GDM1 (cell line): Measurements from ENCODE around the gene RNF225.
"Not testable (repeated sequence)": the region's sequence is repeated elsewhere in the genome, so short reads cannot be mapped to it uniquely, and the experiment has no call there.

Source experiments
- DNase-seq: peaks from one replicate; lab custom pipeline; 2025; lab: John Stamatoyannopoulos, UW

The RNF225 gene

DNA sequence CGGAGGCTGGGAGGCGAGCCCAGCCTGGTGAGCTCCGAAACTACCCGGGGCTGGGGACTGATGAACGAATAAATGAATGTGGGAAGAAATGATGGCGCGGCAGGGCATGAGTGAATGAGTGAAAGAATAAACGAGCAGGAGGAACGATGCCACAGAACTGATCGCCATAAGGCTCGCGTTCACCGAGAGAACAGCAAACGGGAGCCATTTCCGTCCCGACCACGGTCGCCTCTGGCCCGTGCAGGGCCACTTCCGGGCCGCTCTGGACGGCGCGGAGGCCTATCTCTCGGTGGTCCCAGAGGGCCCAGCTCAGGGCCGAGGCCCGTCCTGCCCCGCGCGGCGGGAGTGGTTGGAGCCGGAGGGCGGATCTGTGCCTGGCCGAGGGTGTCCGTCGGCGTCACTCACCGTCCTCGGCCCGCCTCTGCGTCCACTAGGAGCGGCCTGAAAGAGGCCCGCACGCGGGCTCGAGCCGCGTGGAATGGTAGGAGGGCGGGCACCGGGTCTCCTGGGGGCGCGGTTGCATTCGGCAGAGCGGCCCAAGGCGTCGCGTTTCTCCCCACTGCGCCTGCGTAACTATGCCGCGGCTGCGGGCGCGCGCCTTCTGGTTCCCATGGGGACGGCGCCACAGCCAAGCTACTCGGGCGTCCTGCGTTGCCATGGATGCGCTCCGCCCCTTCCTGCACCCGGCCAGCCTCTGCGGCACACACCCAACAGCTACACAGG, 33.0 kb upstream of the RNF225 start, which contains the start of gene ZNF497:
TSS of gene ZNF497 (minus strand) at position 480 of the 723 bp plus-strand sequence. CDS start 5,116 bp downstream, outside the sequence.
- DNase-seq: peak; percentile 95

DNA sequence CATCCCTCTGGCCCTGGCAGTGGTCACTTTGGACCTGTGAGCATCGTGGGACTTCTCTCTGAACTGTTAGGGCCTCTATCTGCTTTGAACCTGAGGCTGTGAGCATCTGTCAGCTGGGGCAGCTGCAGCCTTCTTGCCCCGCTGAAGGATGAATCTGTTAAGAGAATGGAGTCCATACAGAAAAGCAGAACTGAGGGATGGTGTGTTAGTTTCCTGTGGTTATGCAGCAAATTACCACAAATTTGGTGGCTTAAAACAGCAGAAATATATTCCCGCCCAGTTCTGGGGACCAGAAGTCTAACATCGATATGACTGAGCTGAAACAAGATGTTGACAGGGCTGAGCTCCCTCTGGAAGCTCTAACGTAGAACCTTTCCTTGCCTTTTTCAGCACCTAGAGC, 31.3 kb upstream of the RNF225 start:
- peak; percentile 74 for DNase-seq

DNA sequence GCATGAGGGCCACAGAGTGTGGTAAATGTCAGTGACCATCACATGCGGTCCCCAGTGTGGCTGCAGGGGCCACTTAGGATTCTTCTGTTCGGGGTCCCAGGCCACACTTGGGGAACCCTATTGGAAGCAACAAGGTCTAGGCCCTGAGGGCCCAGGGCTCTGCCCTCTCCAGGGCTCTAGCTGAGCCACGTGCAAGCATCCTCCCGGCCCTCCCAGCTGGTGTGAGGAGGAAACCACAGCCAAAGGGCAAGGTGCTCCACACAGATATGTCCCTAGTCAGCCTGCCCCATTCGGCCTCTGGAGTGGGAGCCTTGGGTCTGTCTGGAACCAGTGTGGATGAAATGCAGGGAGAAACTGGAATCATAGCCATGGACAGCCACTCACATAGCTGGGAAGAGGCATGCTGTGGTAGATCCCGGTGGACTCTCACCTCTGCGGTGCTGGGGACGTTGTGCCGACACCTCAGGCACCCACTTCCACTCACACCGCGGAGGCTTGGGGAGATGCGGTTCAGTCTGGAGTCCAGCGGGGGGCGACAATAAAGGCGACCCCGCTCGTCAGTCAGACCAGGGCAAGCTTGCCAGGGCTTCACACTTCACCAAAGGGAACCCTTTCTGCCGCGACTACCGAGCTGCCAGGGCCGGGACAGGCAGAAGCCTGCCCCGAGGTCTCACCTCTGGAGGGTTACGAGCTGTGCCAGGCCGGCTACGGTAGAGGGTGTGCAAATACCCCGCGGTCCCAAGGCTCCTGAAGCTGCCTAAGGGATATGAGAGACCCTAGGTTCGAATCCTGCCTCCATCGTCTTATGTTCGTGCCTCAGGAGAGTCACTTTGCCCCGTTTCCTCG, 28.6 kb upstream of the RNF225 start:
- no peak for DNase-seq

DNA sequence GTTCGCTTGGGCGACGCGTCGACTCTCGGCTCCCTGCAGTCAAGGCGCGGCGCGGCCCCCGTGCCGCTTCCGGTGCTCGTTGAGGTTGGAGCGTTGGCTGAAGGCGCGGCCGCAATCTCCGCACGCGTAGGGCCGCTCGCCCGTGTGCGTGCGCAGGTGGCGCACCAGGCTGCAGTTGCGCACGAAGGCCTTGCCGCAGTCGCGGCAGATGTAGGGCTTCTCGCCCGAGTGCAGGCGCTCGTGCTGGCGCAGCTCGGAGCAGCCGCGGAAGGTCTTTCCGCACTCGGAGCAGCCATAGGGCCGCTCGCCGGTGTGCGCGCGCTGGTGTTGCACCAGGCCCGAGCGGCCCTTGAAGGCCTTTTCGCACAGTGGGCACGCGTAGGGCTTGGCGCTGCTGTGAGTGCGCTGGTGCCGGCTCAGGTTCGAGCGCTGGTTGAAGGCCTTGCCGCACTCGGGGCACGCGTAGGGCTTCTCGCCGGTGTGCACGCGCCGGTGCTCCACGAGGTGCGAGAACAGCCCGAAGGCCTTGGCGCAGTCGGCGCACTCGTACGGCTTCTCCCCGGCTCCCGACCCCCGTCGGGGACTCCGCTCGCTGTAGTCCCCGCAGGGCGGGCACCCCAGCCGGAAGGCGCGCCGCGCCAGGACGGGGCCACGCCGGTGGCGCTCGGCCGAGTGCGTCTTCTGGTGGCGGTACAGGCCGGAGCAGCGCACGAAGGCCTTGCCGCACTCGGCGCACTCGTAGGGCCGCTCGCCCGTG, 27.6 kb upstream of the RNF225 start:
- DNase-seq: no peak

DNA sequence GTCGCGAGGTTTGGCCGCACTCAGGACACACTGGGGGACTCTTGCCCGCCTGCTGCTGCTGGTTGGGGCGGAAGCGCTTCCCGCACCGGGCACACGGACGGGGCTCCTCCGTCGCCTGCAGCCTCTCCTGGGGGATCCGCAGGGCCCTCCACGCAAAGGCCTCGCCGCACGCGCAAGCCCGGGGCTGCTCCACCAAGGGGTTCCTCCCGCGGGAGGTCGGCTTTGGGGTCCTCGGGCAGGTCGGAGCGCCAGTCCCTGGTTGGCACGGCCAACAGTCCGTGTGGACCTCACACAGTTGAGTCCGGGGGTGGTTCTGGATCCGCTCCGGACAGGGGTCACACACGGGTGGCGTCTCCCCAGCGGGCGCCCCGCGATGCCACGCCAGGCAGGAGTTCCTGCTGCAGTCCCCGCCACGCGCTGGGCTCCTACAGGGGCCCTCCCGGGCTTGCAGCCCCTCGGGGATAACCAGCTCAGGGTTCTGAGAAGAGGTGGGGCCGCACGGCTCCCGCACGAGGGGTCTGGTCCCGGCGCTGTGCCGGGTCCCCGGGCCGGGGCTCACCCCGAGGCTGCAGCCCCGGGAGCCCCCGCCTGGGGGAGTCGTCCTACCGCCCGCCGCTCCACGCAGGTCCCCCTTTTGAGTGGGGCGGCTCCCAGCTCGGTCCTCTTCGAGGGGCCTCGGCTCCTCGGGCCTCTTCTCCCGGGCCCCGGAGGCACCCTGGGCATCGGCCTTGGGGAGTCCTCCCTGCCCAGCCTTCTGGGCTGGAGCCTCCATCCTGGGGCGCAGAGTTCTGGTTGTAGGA, 26.7 kb upstream of the RNF225 start:
- DNase-seq: no peak

DNA sequence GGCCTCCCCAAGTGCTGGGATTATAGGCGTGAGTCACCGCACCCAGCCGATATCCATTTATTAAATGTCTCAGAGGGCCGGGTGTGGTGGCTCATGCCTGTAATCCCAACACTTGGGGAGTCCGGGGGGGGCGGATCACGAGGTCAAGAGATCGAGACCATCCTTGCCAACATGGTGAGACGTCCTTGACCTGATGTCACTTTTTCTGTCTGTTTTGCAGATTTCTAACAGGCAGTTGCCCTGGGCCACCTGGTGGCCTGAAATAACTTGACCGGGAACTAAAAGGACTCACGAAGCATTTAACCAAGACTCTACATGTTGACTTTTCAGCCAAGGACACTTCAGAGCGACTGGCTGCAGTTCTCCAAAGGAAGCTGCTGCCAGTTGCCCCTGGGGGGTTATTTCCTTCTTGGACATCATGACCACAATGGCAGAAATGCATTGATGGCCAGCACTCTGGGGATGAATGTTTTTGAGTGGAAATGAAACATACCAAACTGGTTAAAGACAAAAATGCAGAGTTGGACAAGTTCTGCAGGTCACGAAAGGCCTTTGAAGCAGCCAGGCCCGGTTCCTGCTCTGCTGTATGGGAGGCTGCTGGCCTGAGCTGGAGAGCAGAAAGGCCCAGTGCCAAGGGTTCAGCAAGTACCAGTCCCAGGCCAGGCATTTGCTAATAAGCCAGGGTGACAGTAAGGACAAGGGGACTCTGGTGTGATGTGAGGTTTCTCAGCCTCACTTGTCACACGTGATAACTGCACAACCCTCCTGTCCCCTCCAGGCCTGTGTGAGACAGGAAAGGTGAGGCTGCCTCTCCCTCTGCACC, 22.9 kb upstream of the RNF225 start:
- no peak for DNase-seq

DNA sequence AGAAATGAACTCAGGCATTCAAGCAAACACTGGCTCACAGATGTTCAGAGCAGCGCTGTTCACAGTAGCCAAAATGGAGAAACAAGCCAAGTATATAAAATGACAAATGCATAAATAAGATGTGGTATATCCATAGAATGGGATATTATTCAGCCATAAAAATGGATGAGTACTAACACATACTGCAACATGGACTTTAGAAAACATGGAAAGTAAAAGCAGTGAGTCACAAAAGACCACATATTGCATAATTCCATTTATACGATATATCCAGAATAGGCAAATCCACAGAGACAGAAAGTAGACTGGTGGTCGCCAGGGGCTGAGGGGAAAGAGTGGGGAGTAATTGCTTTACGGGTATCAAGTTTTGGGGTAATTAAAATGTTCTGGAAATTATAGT, 21.3 kb upstream of the RNF225 start:
- DNase-seq: no peak

DNA sequence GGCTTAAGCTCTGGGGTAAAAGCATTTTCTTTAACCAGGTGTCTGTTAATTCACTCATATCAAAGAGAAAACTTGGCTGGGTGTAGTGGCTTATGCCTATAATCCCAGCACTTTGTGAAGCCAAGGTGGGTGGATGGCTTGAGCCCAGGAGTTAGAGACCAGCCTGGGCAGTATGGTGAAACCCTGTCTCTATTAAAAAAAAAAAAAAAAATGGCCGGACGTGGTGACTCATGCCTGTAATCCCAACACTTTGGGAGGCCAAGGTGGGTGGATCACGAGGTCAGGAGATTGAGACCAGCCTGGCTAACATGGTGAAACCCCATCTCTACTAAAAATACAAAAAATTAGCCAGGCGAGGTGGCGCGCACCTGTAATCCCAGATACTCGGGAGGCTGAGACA, 18.7 kb upstream of the RNF225 start:
- DNase-seq: not testable (repeated sequence)

DNA sequence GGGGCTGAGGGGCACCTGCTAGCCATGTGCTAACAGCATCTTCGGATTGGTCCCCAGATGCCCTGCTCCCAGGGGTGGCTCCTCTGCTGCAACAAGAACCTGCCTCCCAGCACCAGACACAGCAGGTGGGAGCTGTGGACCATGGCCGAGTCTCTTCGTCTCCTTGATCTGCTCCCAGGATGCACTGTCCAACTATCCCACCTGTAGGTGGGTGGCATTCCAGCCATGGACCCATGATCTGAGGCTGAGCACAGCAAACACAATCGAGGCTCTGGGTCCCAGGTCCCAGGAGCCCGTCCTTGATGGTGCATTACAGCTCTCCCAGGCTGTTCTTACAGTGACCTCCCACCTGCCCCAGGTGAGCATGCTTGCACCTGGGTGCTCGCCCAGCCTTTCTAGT, 16.2 kb upstream of the RNF225 start:
- DNase-seq: no peak

DNA sequence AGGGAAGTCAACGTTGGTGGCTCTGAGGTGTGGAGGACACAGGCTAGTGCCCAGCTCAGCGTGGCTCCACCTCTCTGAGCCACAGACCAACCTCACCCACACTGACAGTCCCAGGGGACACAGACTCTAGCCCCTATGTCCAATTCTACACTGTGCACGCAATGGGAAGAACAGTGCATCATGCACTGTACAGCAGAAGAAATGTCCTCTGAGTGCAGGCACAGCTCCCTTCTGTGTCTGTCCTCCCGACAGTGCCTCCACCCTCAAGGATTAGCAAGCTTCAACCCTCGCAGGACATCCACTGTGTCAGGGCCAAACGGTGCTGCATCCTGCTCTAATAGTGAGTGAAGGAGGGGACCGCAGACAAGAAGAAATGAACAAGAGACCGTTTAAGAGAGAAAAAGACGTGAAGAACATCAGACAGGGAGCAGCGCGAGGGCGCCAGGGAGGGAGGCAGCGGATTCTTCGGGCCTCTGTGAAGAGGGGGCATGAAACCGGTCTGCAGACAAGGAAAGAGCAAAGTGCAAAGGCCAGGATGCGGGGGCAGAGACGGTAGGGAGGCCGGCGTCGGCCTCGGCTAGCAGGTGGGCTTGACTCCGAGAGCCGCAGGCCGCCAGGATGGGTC, 15.3 kb upstream of the RNF225 start:
- no peak for DNase-seq

DNA sequence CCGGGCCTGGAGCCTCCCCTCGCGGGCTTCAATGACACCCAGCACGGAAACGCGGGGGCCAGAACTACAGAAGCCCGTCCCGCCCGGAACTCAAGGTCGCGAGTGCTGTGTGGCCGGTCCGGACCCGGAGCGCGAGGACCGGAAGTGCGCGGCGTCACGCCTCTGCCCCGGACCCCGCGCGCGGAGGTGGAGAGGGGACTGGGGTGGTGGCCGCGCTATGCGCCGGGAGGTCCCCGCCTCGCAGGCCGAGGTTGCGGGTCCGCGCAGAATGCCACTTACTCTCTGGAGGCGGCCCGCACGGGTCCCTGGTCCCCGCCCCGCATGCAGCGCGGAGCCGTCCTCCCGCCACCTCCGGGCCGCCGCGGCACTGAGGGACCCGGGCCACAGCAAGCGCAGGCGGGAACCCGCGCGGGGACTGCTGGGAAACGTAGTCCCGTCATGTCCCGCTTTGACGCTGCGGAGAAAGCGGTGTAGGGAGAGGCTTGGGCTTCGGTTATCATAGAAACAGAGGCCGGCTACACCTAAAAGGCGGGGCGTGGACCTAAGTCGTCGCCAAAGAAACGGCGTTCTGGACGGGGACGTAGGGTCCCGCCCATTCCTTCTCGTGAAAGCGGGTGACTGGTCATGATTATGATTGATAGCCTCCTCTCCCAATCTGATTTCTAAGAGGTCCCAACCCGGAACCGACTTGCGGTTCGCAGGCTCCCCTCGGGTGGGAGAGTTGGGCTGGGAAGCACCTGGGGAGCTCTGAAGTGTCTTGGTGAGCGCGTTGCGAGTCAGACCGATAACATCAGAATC, 14.6 kb upstream of the RNF225 start, which contains the start of gene ZNF837:
TSS of gene ZNF837 (minus strand) at position 369 of the 798 bp plus-strand sequence. CDS start 11,698 bp downstream, outside the sequence.
- DNase-seq: peak; percentile 99

DNA sequence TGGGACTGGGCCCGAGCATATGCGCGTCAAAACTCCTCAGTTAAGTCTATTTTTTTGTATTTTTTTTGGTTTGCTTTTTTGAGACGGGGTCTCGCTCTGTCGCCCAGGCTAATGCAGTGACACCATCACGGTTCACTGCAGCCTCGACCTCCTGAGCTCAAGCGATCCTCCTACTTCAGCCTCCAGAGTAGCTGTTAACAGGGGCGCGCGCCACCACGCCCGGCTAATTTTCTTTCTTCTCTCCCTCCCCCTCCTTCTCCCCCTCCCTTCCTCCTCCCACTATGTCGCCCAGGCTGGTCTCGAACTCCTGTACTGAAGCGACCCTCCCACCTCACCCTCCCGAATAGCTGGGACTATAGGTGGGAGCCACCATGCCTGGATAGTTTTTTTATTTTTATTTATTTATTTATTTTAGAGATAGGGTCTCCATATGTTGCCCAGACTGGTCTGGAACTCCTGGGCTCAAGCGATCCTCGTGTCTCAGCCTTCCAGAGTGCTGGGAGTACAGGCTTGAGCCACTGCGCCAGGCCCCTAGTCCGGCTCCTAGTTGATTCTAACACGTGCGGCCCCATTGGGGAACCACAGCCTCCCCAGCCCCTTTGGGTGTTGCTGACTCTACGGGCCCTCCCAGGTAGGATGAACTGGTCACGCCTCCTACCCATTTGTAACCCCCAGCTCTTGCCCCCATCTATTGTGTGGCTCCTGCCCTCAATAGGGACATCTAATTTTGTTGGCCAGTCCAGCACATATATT, 13.8 kb upstream of the RNF225 start:
- DNase-seq: no peak

DNA sequence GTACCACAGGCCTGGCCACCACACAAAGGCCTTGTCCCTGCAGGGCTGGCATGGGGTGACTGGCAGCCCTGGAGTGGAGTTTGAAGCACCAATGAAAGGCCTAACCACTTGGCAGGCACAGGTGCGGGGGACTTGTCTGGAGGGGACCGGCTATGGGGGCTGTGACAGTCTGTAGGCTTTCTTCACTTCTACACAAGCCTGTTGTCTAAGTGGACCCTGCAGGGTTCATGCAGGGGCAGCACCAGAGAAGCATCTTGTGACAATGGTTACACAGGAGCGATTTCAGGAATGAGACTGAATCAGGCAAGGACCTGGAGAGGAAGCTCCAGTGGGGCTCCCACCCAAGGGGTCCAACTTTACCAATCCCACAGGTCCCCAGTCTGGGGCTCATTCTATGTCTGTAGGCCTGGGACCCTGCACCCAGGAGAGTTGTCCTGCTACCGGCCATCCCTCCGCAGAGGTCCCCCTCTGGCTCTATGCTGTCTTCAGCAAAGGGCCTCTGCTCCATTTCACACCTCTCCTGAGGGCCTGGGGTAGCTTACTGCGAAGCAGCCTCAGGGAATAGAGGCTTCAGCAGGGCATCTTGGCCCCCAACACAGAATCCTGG, 12.4 kb upstream of the RNF225 start:
- no peak for DNase-seq

DNA sequence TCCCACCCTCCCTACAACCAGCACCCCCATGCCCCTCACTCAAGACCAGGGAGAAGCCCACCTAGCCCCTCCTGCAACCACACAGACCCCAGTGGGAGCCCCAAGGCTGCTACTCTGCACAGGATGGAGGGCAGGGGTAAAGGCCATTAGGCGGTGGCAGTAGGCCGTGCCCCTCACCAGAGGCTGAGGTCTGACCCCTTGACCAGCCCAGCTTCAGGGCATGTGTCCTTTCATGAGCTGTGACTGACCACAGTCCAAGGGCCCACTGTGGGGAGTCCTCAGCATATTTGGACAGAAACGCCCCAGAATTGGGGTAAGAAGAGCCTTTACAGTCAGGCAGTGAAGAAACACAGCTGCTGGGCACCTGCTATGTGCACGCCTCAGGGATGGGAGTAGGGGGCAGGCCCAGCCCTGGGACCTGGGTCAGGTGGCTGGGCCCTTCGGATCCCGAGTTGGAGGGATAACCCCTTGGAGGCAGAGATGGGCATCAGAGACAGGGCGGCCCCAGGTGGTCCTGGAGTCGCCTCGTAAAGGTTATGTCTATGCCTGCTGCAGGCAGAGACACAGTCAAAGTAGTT, 10.1 kb upstream of the RNF225 start:
- no peak for DNase-seq

DNA sequence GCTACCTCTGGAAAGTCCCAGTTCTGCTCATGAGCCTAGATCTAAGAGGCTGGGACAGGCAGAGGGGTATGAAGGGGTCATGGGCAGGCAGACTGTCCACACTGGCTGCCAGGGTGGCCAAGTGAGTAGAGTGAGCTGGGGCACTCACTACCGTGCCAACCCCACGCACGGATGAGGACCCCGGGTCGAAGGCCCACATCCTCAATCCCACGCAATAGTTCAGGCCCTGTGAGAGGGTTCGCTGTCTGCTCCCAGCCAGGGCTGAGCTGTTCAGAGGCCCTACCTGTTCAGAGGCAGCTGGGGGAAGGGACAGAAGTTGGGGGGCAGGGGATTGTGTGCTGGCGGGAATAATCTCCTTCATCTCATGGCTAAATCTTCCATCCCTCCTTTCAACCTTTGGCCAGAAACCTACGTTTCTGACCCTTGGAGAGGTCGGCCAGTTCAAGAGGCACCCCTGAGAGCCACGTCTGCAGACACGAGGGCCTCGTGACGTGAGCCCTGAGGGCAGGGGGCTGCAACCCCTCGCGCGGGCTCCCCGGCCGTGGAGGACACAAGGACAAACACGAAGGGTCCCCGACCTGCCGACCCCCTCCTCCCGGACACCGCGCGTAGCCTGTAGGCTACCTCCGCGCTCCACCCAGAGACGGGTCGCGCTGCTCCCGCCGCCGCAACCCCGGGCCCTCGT, 9.4 kb upstream of the RNF225 start:
- no peak for DNase-seq

DNA sequence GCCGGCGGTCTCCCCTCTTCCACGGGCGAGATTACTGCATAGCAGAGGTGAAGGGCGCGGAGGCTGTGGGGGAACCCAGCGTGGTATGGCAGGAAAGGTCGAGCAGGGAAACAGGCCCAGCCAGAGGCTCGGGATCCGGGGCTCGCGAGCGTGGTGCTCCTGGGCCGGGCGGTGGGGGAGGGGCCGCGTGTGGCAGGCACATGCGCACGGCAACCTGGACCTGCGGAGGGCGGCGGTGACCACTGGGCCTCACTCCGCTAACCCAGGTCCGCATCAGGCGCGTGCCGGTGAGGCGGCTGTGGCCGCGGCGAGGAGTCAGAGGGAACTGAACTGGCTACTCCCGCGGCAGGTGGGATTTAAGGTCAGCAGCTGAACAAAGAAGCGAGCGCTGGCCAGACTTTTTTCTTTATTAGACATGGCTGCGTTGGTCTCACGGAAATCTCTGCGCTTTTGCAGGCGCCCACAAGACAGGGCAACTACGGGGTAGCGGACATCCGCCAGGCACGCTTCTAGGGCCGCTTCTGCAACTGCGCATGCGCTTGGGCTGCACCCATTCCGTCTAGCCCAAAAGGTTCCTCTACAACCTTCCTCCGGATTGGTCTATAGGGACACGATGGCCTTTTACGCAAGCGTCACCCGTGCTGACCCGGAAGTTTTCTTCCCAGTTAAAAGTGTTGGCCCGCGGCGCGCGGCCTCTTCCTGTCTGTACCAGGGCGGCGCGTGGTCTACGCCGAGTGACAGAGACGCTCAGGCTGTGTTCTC, 8.7 kb upstream of the RNF225 start, which contains the start of gene RPS5:
TSS of gene RPS5 (plus strand) at position 694 of the 762 bp plus-strand sequence. CDS start 869 bp downstream, outside the sequence.
- peak; percentile 95 for DNase-seq
